GM12878 (cell line): Measurements from ENCODE around the gene RGS6. TPM values are rescaled to one million over a fixed set of nuclear protein-coding genes. Genes with fewer than 3 reads are reported as not detected.

ENCODE experiments used
- ATAC-seq: fragments of 200-7000 bp; cut with Tn5 transposase; 3 replicates; pipeline ENCODE4 v1.9.1; 2020; ENCODE audit warnings: mild to moderate bottlenecking, moderate library complexity
- BruUV-seq: library from RNA; stranded (reverse); fragments of 400-500 nt; replicated peaks from 2 replicates; lab custom pipeline; 2021; lab: Mats Ljungman, UMichigan
- CTCF ChIA-PET: fragments of 300-600 bp; sonication (Branson Sonifier 250); formaldehyde crosslinking; extraction: SDS; loops from one replicate; lab custom pipeline; 2021; ENCODE audit warnings: inconsistent platforms; lab: Yijun Ruan, JAX
- POLR2A ChIA-PET: fragments of 350-600 bp; formaldehyde crosslinking; extraction: SDS; loops from one replicate; lab custom pipeline; 2021; ENCODE audit warnings: inconsistent platforms; lab: Charles Lee
- RAD21 ChIA-PET: fragments of 300-600 bp; sonication (Branson Sonifier 250); formaldehyde crosslinking; loops from one replicate; lab custom pipeline; 2023; ENCODE audit warnings: antibody characterized with exemption; ENCODE audit not compliant: unreplicated experiment; lab: Charles Lee
- SMC1A ChIA-PET: fragments of 300-600 bp; sonication (Branson Sonifier 250); formaldehyde crosslinking; loops from one replicate; lab custom pipeline; 2023; ENCODE audit not compliant: unreplicated experiment, uncharacterized antibody; lab: Charles Lee
- DNase-seq: peaks from one replicate; pipeline ENCODE4 v3.0.0-alpha.2; 2011; ENCODE audit warnings: low read depth, low spot score
- FAIRE-seq: peaks from 3 replicates; lab custom pipeline; 2011; peaks lifted over from hg19 to GRCh38; lab: Jason Lieb, UNC
- H2AFZ ChIP-seq: 2 replicates; pipeline ENCODE4 v1.6.0; 2011; ENCODE audit warnings: low read depth, low read length, control low read depth; ENCODE audit not compliant: control insufficient read depth
- H3K27ac ChIP-seq: 2 replicates; pipeline ENCODE4 v1.5.1; 2011; ENCODE audit warnings: control low read depth; ENCODE audit not compliant: control insufficient read depth, insufficient read depth
- H3K27me3 ChIP-seq, 2 experiments: replicated peaks in 1 of 2; 2 replicates each; pipeline versions ENCODE4 v1.6.0 to v1.6.1; 2011; ENCODE audit warnings: low read length in 1 of 2; ENCODE audit not compliant: control insufficient read depth in 2 of 2, insufficient read depth in 2 of 2
- H3K36me3 ChIP-seq, 2 experiments: 2 replicates each; pipeline ENCODE4 v1.5.1; 2011; ENCODE audit warnings: low read length in 1 of 2; ENCODE audit not compliant: control insufficient read depth in 2 of 2, insufficient read depth in 2 of 2
- H3K4me1 ChIP-seq: 2 replicates; pipeline ENCODE4 v1.6.1; 2011; ENCODE audit warnings: mild to moderate bottlenecking, low read length, moderate library complexity, mixed read lengths; ENCODE audit not compliant: control insufficient read depth, insufficient read depth
- H3K4me2 ChIP-seq: 2 replicates; pipeline ENCODE4 v1.6.0; 2011; ENCODE audit warnings: control low read depth; ENCODE audit not compliant: control insufficient read depth, insufficient read depth
- H3K4me3 ChIP-seq: fragments of 200-600 bp; sonication (generic); 2 replicates; pipeline ENCODE4 v1.5.1; 2016
- H3K79me2 ChIP-seq: 2 replicates; pipeline ENCODE4 v1.6.0; 2011; ENCODE audit warnings: low read length; ENCODE audit not compliant: control insufficient read depth, insufficient read depth
- H3K9ac ChIP-seq: 2 replicates; pipeline ENCODE4 v1.8.0; 2011; ENCODE audit warnings: low read length, control low read depth, mixed read lengths; ENCODE audit not compliant: control insufficient read depth, insufficient read depth
- H3K9me3 ChIP-seq: replicated peaks from 3 replicates; pipeline ENCODE4 v1.5.1; 2011; ENCODE audit warnings: mild to moderate bottlenecking, low read length; ENCODE audit not compliant: control insufficient read depth, insufficient read depth
- H4K20me1 ChIP-seq: 2 replicates; pipeline ENCODE4 v1.6.0; 2011; ENCODE audit not compliant: control insufficient read depth, insufficient read depth
- ASH2L ChIP-seq: fragments of 300-600, 200-600 bp; sonication (generic); IDR thresholded peaks from 2 replicates; pipeline ENCODE4 v1.6.1; 2017; ENCODE audit warnings: low read depth, mild to moderate bottlenecking, borderline replicate concordance
- CHD4 ChIP-seq: fragments of 200-600 bp; sonication (generic); IDR thresholded peaks from 2 replicates; pipeline ENCODE4 v1.6.1; 2016; ENCODE audit warnings: mild to moderate bottlenecking
- HDAC6 ChIP-seq: fragments of 200-600 bp; sonication (generic); IDR thresholded peaks from one replicate; pipeline ENCODE4 v1.8.0; 2017; ENCODE audit warnings: antibody characterized with exemption; ENCODE audit not compliant: unreplicated experiment
- MEF2B ChIP-seq: fragments of 450-650 bp; IDR thresholded peaks from 2 replicates; pipeline ENCODE4 v1.6.1; 2018; ENCODE audit warnings: mild to moderate bottlenecking, moderate library complexity; ENCODE audit not compliant: partially characterized antibody, poor library complexity, severe bottlenecking
- MYC ChIP-seq: IDR thresholded peaks from 2 replicates; pipeline ENCODE4 v1.6.1; 2011; ENCODE audit warnings: mild to moderate bottlenecking, low read length, moderate library complexity, inconsistent platforms; ENCODE audit not compliant: insufficient read depth, insufficient replicate concordance, insufficient read length, severe bottlenecking
- POLR2A ChIP-seq: IDR thresholded peaks from 2 replicates; pipeline ENCODE4 v1.6.1; 2011; ENCODE audit warnings: low read depth, mild to moderate bottlenecking, low read length
- RAD51 ChIP-seq: fragments of 450-650 bp; IDR thresholded peaks from 2 replicates; pipeline ENCODE4 v1.6.1; 2016; ENCODE audit warnings: moderate library complexity, mild to moderate bottlenecking, inconsistent platforms
- SMC3 ChIP-seq: IDR thresholded peaks from 2 replicates; pipeline ENCODE4 v1.6.1; 2011; ENCODE audit warnings: low read length, improper control_type of control experiment, borderline replicate concordance
- STAT3 ChIP-seq: IDR thresholded peaks from 2 replicates; pipeline ENCODE4 v1.6.1; 2011; ENCODE audit warnings: low read depth, low read length, improper control_type of control experiment
- SUZ12 ChIP-seq: fragments of 200-600 bp; sonication (generic); IDR thresholded peaks from one replicate; pipeline ENCODE4 v1.6.1; 2018; ENCODE audit warnings: antibody characterized with exemption, mild to moderate bottlenecking; ENCODE audit not compliant: unreplicated experiment
- TCF7 ChIP-seq: IDR thresholded peaks from 2 replicates; pipeline ENCODE4 v1.6.1; 2014; ENCODE audit warnings: antibody characterized with exemption, borderline replicate concordance
- WRNIP1 ChIP-seq: IDR thresholded peaks from 2 replicates; pipeline ENCODE4 v1.6.1; 2011; ENCODE audit warnings: low read depth, low read length, improper control_type of control experiment, borderline replicate concordance
- WGBS: methylation state at CpG from one replicate; pipeline ENCODE4 v1.1.6; 2016; ENCODE audit warnings: low lambda C conversion rate; ENCODE audit not compliant: insufficient replicate concordance, insufficient coverage; ENCODE audit errors: missing lambda C conversion rate; 5-methylcytosine and 5-hydroxymethylcytosine counted together
- in situ Hi-C: fragments of 300-500 bp; cut with MboI; formaldehyde crosslinking; loops from 9 replicates; pipeline ENCODE4 v1.14.3; 2018; ENCODE audit warnings: mixed read lengths
- intact Hi-C: fragments of 100-400 bp; cut with micrococcal nuclease; formaldehyde crosslinking; loops from one replicate; pipeline ENCODE4 v1.14.2; 2022; ENCODE audit not compliant: unreplicated experiment
- polyA plus RNA-seq, 11 experiments: library from polyadenylated mRNA; depleted of rRNA in 4 of 11; unstranded in 6 of 11; stranded (reverse) in 5 of 11; fragments of >200 nt; fragmentation: Nextera tagmentation in 4 of 11; fragmentation: Illumina TruSeq in 1 of 11; extraction: Ambion mirVana in 4 of 11; extraction: Trizol in 1 of 11; gene quantifications; 1 replicate in 1 of 11; 2 replicates in 10 of 11; pipeline versions ENCODE4 v1.2.1 to v1.2.3, GENCODE V29; 2011 to 2016; ENCODE audit warnings: inconsistent platforms in 2 of 11, missing spikeins in 2 of 11, low read depth in 1 of 11
- total RNA-seq, 4 experiments: library from RNA; depleted of rRNA in 3 of 4; stranded (reverse); fragments of >200 nt in 3 of 4; fragmentation: Illumina TruSeq in 1 of 4; extraction: Trizol in 1 of 4; gene quantifications; 2 replicates each; pipeline versions ENCODE4 v1.2.1 to v1.2.3, GENCODE V29; 2013 to 2021
- TF ChIP-seq, protein P1 (sequence below): fragments of 150-350 bp; IDR thresholded peaks from 2 replicates; pipeline ENCODE4 v1.6.1; 2014; ENCODE audit warnings: mild to moderate bottlenecking, low read depth, low read length
- TF ChIP-seq, protein P2 (sequence below): IDR thresholded peaks from 2 replicates; pipeline ENCODE4 v1.6.1; 2012; ENCODE audit warnings: low read depth, low read length, improper control_type of control experiment
- TF ChIP-seq, protein P3 (sequence below), 3 experiments: IDR thresholded peaks in 2 of 3; conservative IDR thresholded peaks in 1 of 3; 2 replicates each; pipeline ENCODE4 v1.5.1; 2011; ENCODE audit warnings: low read depth in 3 of 3, low read length in 3 of 3, mild to moderate bottlenecking in 3 of 3, control low read depth in 2 of 3, moderate library complexity in 2 of 3, inconsistent platforms in 1 of 3, mixed read lengths in 1 of 3; ENCODE audit not compliant: control insufficient read depth in 2 of 3, insufficient read depth in 1 of 3; ENCODE audit errors: extremely low read depth in 1 of 3

RGS6 gene
- total and polyA plus RNA-seq, 10 of the 15 experiments (the other 5 are each of a cell fraction or from before 2014, with no cell fraction given), result 3.9 to 18.1 (median 12.4) TPM

DNA sequence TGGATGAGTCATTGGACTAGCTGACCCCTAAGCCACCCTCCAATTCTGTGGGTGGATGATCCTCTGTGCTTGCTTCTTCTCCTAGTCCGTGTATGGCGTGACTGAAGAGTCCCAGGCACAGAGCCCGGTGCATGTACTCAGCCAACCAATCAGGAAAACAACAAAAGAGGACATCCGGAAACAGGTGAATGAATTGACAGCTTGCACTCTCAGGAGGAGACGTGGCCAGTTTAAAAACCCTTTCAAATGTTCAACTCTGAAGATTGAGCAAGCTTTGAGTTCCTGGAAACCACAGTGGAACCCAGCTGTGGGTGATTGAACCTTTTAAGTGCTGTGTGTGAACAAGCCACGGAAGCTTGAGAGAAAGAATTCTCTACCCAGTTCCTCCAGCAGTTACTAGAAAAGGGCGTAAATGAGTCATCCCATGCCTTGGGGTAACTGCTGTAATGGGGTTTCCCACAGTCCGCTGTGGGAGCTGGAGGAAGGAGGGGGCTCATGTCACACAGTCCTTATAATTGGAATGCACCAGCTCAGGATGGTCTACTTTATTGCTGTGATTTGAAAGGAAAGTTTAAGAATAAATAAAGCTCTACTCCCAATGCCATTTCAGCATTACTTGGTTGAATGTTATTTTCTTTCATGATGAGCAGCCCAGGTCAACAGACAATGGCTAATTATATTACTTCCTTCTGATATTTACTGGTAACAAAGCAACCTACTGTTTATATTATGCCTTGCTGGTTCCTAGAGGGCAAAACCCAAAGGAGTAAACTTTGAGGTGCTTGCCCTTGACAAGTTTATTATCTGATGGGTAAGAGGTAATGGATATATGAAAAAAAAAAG is 544.6 kb downstream of the RGS6 start:
- RAD21 ChIA-PET, result interaction anchor here (0.6 to 5.9 kb wide), 24 partner anchors 13 to 818 kb away, joined by 3 to 90 read pairs (median 4); partner anchors contain the start of gene DPF3
- SMC1A ChIA-PET, result interaction anchor here (0.6 to 8.8 kb wide), 26 partner anchors 10 to 922 kb away, joined by 3 to 91 read pairs (median 4); no protein-coding TSS in a partner anchor
- Histone ChIP-seq H2AFZ (peak overlapping the region; percentile 8), H3K27ac (peak overlapping the region; percentile 93), H3K4me2 (peak overlapping the region; percentile 68), H3K4me3 (0 out of 2 replicates have a peak overlapping the region, but pooled peaks have one; percentile 24), H3K9me3 (no peaks in the 10 kb centered on the region), H3K36me3 (no peaks in the 10 kb centered on the region), H3K9ac (peak overlapping the region; percentile 50), H3K79me2 (no peaks in the 10 kb centered on the region), H3K27me3 (no peaks in the 10 kb centered on the region), H4K20me1 (no peaks in the 10 kb centered on the region), H3K4me1 (peaks cover 56% of the 10 kb centered on the region)
- in situ Hi-C loops (no loop called here), intact Hi-C loops (loop anchor here (1.0 to 2.0 kb wide), 2 partner anchors 26 to 42 kb away; no protein-coding TSS in a partner anchor)
- CTCF ChIA-PET, result interaction anchor here (0.7 to 10.8 kb wide), 13 partner anchors 11 to 622 kb away, joined by 3 to 128 read pairs (median 4); no protein-coding TSS in a partner anchor
- POLR2A ChIA-PET, result interaction anchor here (0.6 to 2.1 kb wide), 10 partner anchors 11 to 720 kb away, joined by 3 to 11 read pairs (median 4); no protein-coding TSS in a partner anchor
- no TSS peak for BruUV-seq
- 2% methylated on average over 8 of the region's 8 CpGs for WGBS
- peak; percentile 97 for FAIRE-seq
- DNase-seq, result peak; percentile 100
- ATAC-seq, result peak; percentile 86
- TF ChIP-seq STAT3 (peak; percentile 89), CHD4 (0 out of 2 replicates have a peak, but pooled peaks have one; percentile 44), MEF2B (peak; percentile 97), MYC (no peak), SUZ12 (no peak), HDAC6 (no peak), SMC3 (no peak), WRNIP1 (peak; percentile 88; the same call in 1 of the 2 replicates), TCF7 (peak; percentile 87), RAD51 (no peak), POLR2A (0 out of 2 replicates have a peak, but pooled peaks have one; percentile 41), ASH2L (no peak)
- TF ChIP-seq, protein P1, sequence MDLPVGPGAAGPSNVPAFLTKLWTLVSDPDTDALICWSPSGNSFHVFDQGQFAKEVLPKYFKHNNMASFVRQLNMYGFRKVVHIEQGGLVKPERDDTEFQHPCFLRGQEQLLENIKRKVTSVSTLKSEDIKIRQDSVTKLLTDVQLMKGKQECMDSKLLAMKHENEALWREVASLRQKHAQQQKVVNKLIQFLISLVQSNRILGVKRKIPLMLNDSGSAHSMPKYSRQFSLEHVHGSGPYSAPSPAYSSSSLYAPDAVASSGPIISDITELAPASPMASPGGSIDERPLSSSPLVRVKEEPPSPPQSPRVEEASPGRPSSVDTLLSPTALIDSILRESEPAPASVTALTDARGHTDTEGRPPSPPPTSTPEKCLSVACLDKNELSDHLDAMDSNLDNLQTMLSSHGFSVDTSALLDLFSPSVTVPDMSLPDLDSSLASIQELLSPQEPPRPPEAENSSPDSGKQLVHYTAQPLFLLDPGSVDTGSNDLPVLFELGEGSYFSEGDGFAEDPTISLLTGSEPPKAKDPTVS, result no peak
- TF ChIP-seq, protein P2, sequence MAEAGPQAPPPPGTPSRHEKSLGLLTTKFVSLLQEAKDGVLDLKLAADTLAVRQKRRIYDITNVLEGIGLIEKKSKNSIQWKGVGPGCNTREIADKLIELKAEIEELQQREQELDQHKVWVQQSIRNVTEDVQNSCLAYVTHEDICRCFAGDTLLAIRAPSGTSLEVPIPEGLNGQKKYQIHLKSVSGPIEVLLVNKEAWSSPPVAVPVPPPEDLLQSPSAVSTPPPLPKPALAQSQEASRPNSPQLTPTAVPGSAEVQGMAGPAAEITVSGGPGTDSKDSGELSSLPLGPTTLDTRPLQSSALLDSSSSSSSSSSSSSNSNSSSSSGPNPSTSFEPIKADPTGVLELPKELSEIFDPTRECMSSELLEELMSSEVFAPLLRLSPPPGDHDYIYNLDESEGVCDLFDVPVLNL, result no peak
- TF ChIP-seq, protein P3, sequence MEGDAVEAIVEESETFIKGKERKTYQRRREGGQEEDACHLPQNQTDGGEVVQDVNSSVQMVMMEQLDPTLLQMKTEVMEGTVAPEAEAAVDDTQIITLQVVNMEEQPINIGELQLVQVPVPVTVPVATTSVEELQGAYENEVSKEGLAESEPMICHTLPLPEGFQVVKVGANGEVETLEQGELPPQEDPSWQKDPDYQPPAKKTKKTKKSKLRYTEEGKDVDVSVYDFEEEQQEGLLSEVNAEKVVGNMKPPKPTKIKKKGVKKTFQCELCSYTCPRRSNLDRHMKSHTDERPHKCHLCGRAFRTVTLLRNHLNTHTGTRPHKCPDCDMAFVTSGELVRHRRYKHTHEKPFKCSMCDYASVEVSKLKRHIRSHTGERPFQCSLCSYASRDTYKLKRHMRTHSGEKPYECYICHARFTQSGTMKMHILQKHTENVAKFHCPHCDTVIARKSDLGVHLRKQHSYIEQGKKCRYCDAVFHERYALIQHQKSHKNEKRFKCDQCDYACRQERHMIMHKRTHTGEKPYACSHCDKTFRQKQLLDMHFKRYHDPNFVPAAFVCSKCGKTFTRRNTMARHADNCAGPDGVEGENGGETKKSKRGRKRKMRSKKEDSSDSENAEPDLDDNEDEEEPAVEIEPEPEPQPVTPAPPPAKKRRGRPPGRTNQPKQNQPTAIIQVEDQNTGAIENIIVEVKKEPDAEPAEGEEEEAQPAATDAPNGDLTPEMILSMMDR (IDR thresholded peaks at IDR 0.05 in 2 of 3, conservative IDR thresholded peaks at IDR 0.05 in 1 of 3; ENCODE audit: control insufficient read depth in 2 of 3, extremely low read depth in 1 of 3, insufficient read depth in 1 of 3, low read depth in 3 of 3, low read length in 3 of 3), result no peak
